ENCODE results near the gene FUCA1.
"Not testable (repeated sequence)": the region's sequence is repeated elsewhere in the genome, so short reads cannot be mapped to it uniquely, and the experiment has no call there.

FUCA1 gene

DNA sequence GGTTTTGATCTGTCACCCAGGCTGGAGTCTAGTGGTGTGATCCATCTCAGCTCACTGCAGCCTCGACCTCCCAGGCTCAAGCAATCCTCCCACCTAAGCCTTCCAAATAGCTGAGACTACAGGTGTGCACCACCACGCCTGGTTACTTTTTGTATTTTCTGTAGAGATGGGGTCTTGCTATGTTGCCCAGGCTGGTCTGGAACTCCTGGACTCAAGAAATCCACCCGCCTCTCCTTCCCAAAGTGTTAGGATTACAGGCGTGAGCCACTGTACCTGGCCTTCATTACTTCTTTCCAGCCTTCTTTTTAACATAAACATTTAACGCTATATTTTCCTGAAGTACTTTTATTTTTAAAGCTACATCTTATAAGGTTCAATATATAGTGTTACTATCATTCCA is 24.4 kb downstream of the FUCA1 start:
- in situ Hi-C loops (cut with MboI; ENCODE audit: low sequenced_read_pairs, unreplicated experiment), result no loop called here
- TF ChIP-seq, protein P1, sequence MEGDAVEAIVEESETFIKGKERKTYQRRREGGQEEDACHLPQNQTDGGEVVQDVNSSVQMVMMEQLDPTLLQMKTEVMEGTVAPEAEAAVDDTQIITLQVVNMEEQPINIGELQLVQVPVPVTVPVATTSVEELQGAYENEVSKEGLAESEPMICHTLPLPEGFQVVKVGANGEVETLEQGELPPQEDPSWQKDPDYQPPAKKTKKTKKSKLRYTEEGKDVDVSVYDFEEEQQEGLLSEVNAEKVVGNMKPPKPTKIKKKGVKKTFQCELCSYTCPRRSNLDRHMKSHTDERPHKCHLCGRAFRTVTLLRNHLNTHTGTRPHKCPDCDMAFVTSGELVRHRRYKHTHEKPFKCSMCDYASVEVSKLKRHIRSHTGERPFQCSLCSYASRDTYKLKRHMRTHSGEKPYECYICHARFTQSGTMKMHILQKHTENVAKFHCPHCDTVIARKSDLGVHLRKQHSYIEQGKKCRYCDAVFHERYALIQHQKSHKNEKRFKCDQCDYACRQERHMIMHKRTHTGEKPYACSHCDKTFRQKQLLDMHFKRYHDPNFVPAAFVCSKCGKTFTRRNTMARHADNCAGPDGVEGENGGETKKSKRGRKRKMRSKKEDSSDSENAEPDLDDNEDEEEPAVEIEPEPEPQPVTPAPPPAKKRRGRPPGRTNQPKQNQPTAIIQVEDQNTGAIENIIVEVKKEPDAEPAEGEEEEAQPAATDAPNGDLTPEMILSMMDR (IDR thresholded peaks at IDR 0.05; ENCODE audit: borderline replicate concordance, control extremely low read depth, extremely low read depth, insufficient read depth, missing control alignments), result no peak
- no peak for DNase-seq (ENCODE audit: low spot score)

DNA sequence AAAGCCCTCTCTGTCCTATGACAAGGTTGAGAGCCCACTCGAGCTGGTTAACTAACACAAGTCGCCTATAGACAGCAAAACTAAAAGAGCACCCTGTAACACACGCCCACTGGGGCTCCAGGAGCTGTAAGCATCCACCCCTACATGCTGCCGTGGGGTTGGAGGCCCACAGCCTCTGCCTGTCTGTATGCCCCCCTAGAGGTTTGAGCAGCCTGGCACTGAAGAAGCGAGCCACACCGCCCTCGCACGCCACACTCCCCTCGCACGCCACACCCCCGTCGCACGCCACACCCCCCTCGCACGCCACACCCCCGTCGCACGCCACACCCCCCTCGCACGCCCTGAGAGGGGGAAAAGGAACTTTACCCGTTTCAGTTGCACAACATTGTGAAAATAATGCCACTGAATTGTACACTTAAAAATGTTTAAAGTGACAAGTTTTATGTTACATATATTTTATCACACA is 29.7 kb downstream of the FUCA1 start:
- DNase-seq (ENCODE audit: low spot score), result peak; percentile 81
- TF ChIP-seq, protein P1 (IDR thresholded peaks at IDR 0.05; ENCODE audit: borderline replicate concordance, control extremely low read depth, extremely low read depth, insufficient read depth, missing control alignments), result no peak
- in situ Hi-C loops (cut with MboI; ENCODE audit: low sequenced_read_pairs, unreplicated experiment), result no loop called here

DNA sequence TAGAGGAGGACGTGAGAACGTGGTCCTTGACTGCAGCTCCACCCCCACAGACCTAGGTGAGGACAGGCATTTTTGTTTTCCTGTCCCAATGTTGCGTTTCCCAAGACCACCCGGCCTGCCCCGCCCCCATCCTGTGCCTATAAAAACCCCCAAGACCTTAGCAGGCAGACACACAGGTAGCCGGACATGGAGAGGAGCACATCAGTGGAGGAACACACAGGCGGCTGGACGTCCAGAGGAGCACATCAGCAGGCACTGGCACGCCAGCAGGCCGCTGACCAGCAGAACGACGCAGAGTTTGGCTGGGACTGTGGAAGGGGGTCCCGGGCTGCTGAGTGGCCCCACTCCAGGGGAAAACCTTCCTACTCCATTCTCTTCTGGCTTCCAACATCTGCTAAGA is 30.2 kb downstream of the FUCA1 start:
- no peak for DNase-seq (ENCODE audit: low spot score)
- in situ Hi-C loops (cut with MboI; ENCODE audit: low sequenced_read_pairs, unreplicated experiment), result no loop called here
- TF ChIP-seq, protein P1 (IDR thresholded peaks at IDR 0.05; ENCODE audit: borderline replicate concordance, control extremely low read depth, extremely low read depth, insufficient read depth, missing control alignments), result no peak

DNA sequence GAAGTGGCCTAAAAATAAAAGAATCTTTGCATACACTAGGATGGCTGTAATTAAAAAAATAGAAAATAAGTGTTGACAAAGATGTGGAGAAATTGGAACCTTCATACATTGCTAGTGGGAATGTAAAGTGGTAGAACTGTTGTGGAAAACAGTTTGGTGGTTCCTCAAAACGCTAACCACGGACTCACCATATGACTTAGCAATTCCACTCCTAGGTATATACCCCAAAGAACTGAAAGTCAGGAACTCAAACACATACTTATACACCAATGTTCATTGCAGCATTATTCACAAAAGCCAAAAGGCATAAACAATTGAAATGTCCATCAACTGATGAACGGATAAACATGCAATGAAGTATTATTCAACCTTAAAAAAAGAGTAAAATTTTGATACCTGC is 32.1 kb downstream of the FUCA1 start:
- in situ Hi-C loops (cut with MboI; ENCODE audit: low sequenced_read_pairs, unreplicated experiment), result no loop called here
- TF ChIP-seq, protein P1 (IDR thresholded peaks at IDR 0.05; ENCODE audit: borderline replicate concordance, control extremely low read depth, extremely low read depth, insufficient read depth, missing control alignments), result no peak
- no peak for DNase-seq (ENCODE audit: low spot score)

DNA sequence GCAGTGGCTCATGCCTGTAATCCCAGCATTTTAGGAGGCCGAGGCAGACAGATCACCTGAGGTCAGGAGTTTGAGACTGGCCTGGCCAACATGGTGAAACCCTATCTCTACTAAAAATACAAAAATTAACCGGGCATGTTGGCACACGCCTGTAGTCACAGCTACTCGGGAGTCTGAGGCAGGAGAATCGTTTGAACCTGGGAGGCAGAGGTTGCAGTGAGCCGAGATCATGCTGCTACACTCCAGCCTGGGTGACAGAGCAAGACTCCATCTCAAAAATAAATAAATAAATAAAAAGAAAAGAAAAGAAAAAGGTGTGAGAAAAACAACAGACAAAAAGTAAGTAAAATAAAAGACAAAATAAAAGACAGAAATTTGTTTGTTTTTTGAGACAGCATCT is 33.9 kb downstream of the FUCA1 start:
- in situ Hi-C loops (cut with MboI; ENCODE audit: low sequenced_read_pairs, unreplicated experiment); DNase-seq (ENCODE audit: low spot score): not testable (repeated sequence)

DNA sequence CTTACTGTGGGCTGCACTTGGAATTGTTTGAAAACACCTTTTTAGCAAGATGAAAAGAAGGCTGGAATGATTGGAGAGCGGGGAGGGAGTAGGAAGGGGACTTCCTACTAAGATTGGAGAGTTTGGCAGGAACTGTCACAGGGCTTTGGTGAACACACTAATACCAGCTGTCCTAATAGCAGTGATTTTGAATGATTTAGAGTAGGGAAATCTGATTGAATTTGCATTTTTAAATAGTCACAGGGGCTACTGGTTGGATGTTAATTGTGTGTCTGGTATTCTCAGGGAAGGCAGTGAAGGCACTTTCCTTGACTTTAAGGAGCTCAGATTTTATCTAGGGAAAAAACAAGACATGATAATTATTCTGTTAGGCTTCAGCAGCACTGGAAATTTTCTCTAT is 40.4 kb downstream of the FUCA1 start:
- TF ChIP-seq, protein P1 (IDR thresholded peaks at IDR 0.05; ENCODE audit: borderline replicate concordance, control extremely low read depth, extremely low read depth, insufficient read depth, missing control alignments), result no peak
- in situ Hi-C loops (cut with MboI; ENCODE audit: low sequenced_read_pairs, unreplicated experiment), result no loop called here
- no peak for DNase-seq (ENCODE audit: low spot score)

DNA sequence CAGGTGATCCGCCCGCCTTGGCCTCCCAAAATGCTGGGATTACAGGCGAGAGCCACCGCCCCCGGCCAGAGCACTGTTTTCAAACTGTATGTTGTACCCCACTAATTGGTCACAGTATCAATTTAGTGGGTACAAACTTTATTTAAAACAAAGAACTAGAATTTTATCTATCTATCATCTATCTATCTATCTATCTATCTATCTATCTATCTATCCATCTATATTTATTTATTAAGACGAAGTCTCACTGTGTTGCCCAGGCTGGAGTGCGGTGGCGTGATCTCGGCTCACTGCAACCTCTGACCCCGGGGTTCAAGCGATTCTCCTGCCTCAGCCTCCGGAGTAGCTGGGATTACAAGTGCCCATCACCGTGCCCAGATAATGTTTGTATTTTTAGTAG is 41.5 kb downstream of the FUCA1 start:
- in situ Hi-C loops (cut with MboI; ENCODE audit: low sequenced_read_pairs, unreplicated experiment); DNase-seq (ENCODE audit: low spot score): not testable (repeated sequence)

Measured in GM13976 (cell line).